ENCODE data around the gene VWA3B. TPM values are rescaled to one million over a fixed set of nuclear protein-coding genes. Genes with fewer than 3 reads are reported as not detected.
"Not testable (repeated sequence)": the region's sequence is repeated elsewhere in the genome, so short reads cannot be mapped to it uniquely, and the experiment has no call there.

Gene VWA3B
- total RNA-seq, 1 experiment from 2014 or later: not detected

GRCh38 chr2:98142106-98142791 lies 55.3 kb downstream of the VWA3B start:
- Mint-ChIP-seq H3K27me3 (ENCODE audit: unreplicated experiment) (peaks cover 27% of the 10 kb centered on the region), H3K36me3 (ENCODE audit: insufficient read depth, unreplicated experiment) (no peaks in the 10 kb centered on the region), H3K27ac (ENCODE audit: unreplicated experiment) (no peak overlapping the region), H3K4me1 (ENCODE audit: low read depth, unreplicated experiment) (no peaks in the 10 kb centered on the region), H3K9me3 (ENCODE audit: low read depth, unreplicated experiment) (peaks cover 4% of the 10 kb centered on the region), H3K4me3 (ENCODE audit: low read depth, unreplicated experiment) (no peak overlapping the region)
- intact Hi-C loops (cut with micrococcal nuclease; ENCODE audit: unreplicated experiment): no loop called here
- CTCF ChIA-PET: no interaction called here
- BruUV-seq (replicated peaks): no TSS peak
- no peak for TF ChIP-seq CTCF (IDR thresholded peaks at IDR 0.05; ENCODE audit: unreplicated experiment)
- no peak for DNase-seq

GRCh38 chr2:98145070-98145469 lies 58.1 kb downstream of the VWA3B start:
- Mint-ChIP-seq H3K4me1 (ENCODE audit: low read depth, unreplicated experiment) (no peaks in the 10 kb centered on the region), H3K27ac (ENCODE audit: unreplicated experiment) (no peak overlapping the region), H3K4me3 (ENCODE audit: low read depth, unreplicated experiment) (no peak overlapping the region), H3K9me3 (ENCODE audit: low read depth, unreplicated experiment) (no peaks in the 10 kb centered on the region), H3K27me3 (ENCODE audit: unreplicated experiment) (peaks cover 15% of the 10 kb centered on the region), H3K36me3 (ENCODE audit: insufficient read depth, unreplicated experiment) (no peaks in the 10 kb centered on the region)
- DNase-seq: no peak
- BruUV-seq (replicated peaks): no TSS peak
- intact Hi-C loops (cut with micrococcal nuclease; ENCODE audit: unreplicated experiment): no loop called here
- CTCF ChIA-PET: no interaction called here
- no peak for TF ChIP-seq CTCF (IDR thresholded peaks at IDR 0.05; ENCODE audit: unreplicated experiment)

GRCh38 chr2:98147900-98148299 lies 60.9 kb downstream of the VWA3B start:
- H3K9me3 Mint-ChIP-seq (ENCODE audit: low read depth, unreplicated experiment); CTCF ChIA-PET; H3K36me3 Mint-ChIP-seq (ENCODE audit: insufficient read depth, unreplicated experiment); intact Hi-C loops (cut with micrococcal nuclease; ENCODE audit: unreplicated experiment); H3K27ac Mint-ChIP-seq (ENCODE audit: unreplicated experiment); H3K4me3 Mint-ChIP-seq (ENCODE audit: low read depth, unreplicated experiment); DNase-seq; H3K4me1 Mint-ChIP-seq (ENCODE audit: low read depth, unreplicated experiment); BruUV-seq (replicated peaks): not testable (repeated sequence)
- H3K27me3 Mint-ChIP-seq (ENCODE audit: unreplicated experiment): peaks cover 15% of the 10 kb centered on the region

- CTCF ChIA-PET: interaction anchor here (0.6 kb wide), 1 partner anchor 264 kb away, joined by 3 read pairs; no protein-coding TSS in a partner anchor
- intact Hi-C loops (cut with micrococcal nuclease; ENCODE audit: unreplicated experiment): no loop called here
- no peak for DNase-seq
- H3K4me1 Mint-ChIP-seq (ENCODE audit: low read depth, unreplicated experiment): no peaks in the 10 kb centered on the region
- no peaks in the 10 kb centered on the region for H3K9me3 Mint-ChIP-seq (ENCODE audit: low read depth, unreplicated experiment)
- peaks cover 15% of the 10 kb centered on the region for H3K27me3 Mint-ChIP-seq (ENCODE audit: unreplicated experiment)
- no peaks in the 10 kb centered on the region for H3K36me3 Mint-ChIP-seq (ENCODE audit: insufficient read depth, unreplicated experiment)
- no TSS peak for BruUV-seq (replicated peaks)
- no peak overlapping the region for H3K4me3 Mint-ChIP-seq (ENCODE audit: low read depth, unreplicated experiment)
- no peak overlapping the region for H3K27ac Mint-ChIP-seq (ENCODE audit: unreplicated experiment)
- no peak for TF ChIP-seq CTCF (IDR thresholded peaks at IDR 0.05; ENCODE audit: unreplicated experiment)
These were observed 61.8 kb downstream of the VWA3B start for GRCh38 chr2:98148595-98149332.

GRCh38 chr2:98149333-98149697 lies 62.3 kb downstream of the VWA3B start:
- peaks cover 20% of the 10 kb centered on the region for H3K27me3 Mint-ChIP-seq (ENCODE audit: unreplicated experiment)
- BruUV-seq (replicated peaks): no TSS peak
- peak; percentile 27 for DNase-seq
- no peaks in the 10 kb centered on the region for H3K9me3 Mint-ChIP-seq (ENCODE audit: low read depth, unreplicated experiment)
- CTCF ChIA-PET: interaction anchor here (0.6 kb wide), 1 partner anchor 263 kb away, joined by 3 read pairs; no protein-coding TSS in a partner anchor
- no peak overlapping the region for H3K27ac Mint-ChIP-seq (ENCODE audit: unreplicated experiment)
- H3K4me1 Mint-ChIP-seq (ENCODE audit: low read depth, unreplicated experiment): no peaks in the 10 kb centered on the region
- TF ChIP-seq CTCF (IDR thresholded peaks at IDR 0.05; ENCODE audit: unreplicated experiment): no peak
- H3K36me3 Mint-ChIP-seq (ENCODE audit: insufficient read depth, unreplicated experiment): no peaks in the 10 kb centered on the region
- intact Hi-C loops (cut with micrococcal nuclease; ENCODE audit: unreplicated experiment): no loop called here
- H3K4me3 Mint-ChIP-seq (ENCODE audit: low read depth, unreplicated experiment): no peak overlapping the region
